NCI-H146 treated with DMSO at 0.1 percent for 48 hours (cell line): Measurements from ENCODE around the gene C22orf15.
"Not testable (repeated sequence)": the region's sequence is repeated elsewhere in the genome, so short reads cannot be mapped to it uniquely, and the experiment has no call there.

Experiments used
- DNase-seq: peaks from one replicate; lab custom pipeline; 2025; ENCODE audit not compliant: unreplicated experiment; lab: John Stamatoyannopoulos, UW

The C22orf15 gene, protein sequence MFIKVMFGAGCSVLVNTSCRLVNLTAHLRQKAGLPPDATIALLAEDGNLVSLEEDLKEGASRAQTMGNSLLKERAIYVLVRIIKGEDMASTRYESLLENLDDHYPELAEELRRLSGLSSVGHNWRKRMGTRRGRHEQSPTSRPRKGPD

DNA sequence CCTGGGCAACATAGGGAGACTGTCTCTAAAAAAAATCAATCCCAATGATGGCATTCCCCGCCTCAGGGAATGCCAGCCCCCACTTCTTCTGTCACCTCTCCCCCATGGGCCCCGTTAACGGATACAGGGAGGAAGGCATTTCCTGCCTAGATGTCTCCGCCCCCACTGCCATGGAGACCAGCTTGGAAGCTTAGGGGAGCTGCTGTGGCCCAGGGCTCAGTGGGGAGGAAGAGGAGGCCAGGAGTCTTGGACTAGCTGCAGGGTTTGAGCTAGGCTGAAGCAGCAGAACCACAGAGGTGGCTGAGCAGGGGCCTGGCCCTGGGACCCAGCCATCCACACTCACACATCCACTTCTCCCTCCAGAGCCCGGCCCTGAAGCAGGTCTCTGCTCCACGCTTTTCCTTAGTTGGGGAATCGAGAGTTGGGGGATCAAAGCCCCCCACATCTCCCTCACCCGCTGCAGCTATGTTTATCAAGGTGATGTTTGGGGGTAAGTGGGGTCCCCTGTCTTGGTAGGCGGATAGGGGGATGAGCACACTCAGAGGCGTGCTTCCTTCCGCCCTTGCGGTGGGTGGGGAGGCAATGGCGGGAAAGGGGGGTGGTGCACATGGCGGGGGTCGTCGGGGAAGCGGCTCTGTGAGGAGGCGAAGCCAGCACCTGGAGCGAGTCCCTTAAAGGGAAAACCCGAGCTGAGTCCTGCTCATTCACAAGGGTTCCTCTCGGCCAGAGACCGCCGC lies at the start of gene C22orf15:
Gene C22orf15 (plus strand): TSS at position 149 of the 737 bp plus-strand sequence. CDS start 317 bp downstream, at position 466.
- DNase-seq, result no peak

DNA sequence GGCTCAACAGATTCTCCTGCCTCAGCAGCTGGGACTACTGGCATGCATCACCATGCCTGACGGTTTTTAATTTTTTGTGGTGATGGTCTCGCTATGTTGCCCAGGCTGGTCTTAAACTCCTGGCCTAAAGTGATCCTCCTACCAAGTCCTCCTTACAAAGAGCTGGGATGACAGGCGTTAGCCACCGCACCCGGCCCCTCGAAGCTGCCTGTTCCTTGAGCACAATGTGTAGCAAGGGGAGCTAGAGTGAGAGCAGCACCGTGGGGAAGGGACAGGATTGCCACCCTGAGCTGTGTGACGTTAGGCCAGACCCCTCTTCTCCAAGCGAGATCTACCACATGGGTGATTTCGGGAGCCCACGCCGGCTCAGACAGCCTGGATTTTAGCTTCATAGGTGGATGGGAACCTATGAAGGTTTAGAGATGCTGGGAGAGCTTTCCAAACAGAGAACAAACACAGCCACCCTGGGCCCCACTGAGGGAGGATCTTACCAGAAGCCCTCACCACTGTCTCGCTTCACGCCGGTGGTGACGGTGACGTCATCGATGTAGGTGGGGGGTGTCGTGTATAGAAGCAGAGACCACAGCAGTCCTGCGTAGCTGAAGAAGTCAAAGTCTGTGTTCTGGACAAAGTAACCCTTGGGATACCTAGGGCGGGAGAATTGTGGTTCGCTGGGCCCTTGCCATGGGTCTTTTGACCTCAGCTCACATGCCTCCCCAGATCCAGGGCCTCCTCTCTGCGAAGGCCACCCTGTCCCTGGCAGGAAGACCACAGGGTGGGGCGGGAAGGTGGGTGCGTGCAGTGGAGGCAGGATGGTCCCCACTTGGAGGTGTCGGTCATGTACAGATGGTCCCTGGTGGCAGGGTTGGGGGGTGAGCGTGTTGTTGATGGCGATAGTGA lies 48.8 kb upstream of the C22orf15 start:
- DNase-seq, result no peak

DNA sequence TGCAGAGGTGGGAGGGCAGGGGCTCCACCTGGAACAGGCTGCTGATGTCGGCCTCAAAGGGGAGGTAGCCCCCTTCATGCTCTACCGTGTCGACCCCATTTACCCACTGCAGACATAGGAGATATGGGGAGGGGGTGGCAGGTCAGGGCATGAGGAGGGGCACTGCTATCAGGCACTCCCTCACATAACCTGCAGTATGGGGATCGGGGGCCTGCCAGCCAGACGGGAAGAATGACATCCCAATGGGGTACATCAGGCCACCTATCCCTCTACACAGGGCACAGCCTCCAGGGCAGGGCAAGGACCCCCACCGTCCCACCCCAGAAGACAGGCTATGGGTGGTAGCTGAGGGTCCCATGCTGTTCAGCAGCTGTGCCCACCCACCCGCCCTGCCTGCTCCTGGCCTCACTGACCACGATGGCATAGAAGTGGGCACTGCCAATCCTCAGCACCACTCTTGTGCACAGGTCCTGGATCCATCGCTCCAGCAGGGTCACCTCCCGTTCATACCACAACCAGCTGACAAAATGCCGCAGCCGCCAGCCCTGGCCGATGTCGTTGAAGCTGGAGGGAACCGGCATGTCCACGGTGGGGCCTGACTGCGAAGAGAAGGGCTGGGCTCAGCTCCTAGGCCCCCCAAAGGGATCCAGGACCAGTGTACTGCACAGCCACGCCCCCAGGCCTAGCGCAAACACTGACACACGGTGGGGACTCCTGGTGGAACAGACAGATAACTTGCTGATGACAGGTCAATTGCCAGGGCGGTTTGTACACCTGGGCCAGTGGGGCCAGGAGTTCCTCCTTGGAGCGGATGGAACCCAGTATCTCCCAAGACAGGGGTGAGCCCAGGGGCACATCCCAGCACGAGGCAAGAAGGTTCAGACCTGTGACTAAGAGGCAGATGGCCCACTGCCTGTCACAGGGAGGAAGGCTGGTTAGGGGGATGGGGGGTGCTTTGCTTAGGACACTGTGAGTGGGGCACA lies 47.9 kb upstream of the C22orf15 start:
- DNase-seq, result no peak

DNA sequence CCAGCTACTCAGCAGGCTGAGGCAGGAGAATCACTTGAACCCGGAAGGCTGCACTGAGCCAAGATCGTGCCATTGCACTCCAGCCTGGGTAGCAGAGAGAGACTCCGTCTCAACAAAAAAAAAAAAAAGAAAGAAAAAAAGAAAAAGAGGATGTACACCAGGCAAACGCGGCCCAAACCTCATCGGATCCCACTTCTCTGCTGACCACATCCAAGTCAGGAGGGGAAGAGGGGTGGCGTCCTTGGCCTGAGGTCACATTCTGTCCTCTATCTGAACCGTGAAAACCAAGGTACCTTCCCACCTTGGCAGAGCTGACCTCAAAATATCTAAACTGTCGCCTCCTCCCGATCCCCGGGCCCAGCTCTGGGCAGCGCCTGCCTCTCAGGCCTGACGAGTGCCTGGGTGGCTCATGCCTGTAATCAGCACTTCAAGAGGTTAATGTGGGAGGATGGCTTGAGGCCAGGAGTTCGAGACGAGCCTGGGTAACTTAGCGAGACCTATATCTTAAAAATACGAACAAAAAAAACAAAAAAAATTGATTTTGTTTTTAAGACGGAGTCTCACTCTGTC lies 46.9 kb upstream of the C22orf15 start:
- DNase-seq, result no peak

DNA sequence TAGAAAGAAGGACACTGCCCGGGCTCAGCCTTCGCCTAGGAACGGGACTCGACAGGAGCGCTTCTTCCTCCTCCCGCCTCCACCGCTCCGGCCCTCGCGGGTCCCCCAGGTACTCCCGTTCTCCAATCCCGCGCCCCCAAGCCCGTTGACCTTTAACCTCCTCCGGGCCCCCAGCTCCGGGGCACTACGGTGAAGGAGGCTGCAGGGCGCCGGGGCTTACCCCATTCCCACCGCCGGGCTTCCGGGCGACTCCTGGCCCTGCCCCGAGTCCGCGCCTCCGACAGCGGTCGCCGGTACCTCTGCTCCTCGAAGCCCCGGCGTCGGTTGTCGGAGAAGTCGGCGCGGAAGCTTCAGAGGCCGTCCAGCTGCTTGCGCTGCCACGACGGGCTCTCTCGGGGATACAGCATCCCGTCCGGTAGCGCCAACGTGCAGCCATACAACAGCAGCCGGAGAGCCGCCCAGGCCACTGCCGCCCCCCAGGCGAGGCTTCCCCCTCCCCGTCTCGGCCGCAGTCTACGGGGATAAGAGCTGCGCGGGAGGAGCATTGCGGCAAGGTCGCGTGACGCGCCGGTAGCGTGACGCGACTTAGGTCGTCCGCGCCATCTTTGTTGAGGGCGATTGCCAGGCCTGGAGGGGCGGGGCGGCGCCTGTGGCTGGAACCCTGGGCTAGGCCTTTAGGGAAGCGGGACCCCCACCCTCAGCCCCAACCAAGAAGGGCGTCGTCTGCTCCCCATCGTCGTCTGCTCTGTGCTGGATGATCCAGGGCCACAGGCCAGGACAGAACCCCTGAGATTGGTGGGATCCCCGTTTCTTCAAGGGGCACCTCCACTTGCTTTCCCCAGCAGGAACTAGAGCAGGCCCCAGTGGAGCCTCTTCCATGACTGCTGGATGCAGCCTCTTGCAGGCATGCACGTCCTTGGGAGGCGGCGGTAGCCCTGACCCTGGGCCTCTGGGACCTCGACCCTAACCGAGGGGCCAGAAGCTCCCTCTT lies 45.7 kb upstream of the C22orf15 start:
- DNase-seq, result peak; percentile 43

DNA sequence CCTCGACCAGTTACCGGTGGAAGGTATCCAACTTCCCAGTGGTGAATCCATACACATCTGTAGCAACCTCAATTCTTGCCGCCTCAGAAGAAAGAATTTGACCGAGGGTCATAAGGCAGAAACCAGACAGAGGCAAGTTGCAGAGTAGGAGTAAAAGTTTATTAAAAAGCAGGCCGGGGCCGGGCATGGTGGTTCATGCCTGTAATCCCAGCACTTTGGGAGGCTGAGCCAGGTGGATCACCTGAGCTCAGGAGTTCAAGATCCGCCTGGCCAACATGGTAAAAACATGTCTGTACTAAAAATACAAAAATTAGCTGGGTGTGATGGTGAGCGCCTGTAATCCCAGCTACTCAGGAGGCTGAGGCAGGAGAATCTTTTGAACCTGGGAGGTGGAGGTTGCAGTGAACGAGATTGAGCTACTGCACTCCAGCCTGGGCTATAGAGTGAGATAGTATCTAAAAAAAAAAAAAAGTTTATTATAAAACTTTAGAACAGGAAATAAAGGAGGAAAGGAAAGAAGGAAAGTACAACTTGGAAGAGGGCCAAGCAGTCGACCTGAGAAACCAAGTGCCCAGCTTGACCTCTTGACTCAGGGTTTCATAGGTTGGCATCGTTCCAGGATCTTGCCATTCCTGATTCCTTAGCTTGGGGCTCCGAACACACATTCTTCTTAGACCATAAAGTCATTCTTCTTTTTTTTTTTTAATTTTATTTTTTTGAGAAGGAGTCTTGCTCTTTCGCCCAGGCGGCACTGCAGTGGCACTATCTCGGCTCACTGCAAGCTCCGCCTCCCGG lies 44.2 kb upstream of the C22orf15 start:
- no peak for DNase-seq

DNA sequence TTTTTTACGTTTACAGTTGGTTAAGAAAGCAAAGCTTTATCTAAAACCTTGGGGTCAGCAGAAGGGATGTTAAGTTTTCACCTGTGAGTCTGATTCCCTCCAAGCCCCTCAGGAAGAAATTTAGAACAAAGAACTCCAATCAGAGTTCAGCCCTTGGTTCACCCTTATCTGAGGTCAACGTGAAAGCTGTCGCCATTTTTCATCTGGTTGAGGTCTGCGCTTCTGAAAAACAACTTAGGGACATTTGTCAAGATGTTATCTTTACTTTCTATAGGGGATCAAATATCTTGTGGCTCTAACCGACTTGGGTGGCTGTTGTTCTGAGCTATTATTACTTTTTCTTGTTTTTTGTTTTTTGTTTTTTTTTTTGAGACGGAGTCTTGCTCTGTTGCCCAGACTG lies 41.9 kb upstream of the C22orf15 start:
- DNase-seq, result no peak

DNA sequence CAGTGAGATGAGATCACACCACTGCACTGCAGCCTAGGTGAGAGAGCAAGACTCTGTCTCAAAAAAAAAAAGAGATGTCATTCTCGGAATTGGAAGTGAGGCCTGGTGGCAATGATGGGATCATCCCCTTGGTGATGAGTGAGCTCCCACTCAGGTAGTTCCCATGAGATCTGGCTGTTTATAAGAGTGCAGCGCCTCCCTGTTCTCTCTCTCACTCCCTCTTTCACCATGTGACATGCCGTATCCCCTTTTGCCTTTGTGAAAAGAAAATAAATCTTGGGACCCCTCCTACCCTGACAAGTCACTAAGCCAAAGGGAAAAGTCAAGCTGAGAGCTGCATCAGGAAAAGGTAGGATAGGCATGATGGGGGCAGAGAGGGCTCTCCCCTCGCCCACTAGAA lies 40.6 kb upstream of the C22orf15 start:
- DNase-seq, result no peak

DNA sequence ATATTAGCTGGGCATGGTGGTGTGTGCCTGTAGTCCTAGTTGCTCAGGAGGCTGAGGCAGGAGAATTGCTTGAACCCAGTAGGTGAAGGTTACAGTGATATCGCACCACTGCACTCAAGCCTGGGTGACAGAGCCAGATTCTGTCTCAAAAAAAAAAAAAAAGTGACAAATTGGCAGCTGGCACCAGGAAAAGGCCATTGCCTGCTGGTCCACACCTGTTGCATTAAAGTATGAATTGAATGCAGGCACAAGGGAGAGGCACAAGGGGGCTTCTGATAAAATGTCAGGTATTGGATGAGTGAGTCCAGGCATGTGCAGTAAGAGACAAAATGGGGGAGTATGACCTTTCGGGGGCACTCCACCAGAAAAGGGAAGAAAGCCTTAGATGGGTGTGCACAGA lies 40.1 kb upstream of the C22orf15 start:
- no peak for DNase-seq

DNA sequence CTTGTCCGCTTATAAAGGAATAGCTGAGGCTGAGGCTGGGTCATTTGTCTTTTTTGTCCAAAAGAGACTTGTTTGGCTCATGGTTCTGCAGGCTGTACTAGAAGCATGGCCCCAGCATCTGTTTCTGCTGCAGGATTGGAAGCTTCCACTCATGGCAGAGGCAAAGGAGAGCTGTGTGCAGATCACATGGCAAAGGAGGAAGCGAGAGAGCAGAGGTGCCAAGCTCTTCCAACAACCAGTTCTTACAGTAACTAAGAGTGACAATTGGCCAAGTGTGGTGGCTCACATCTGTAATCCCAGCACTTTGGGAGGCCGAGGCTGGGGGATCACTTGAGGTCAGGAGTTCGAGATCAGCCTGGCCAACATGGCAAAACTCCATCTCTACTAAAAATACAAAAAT lies 34.7 kb upstream of the C22orf15 start:
- not testable (repeated sequence) for DNase-seq

DNA sequence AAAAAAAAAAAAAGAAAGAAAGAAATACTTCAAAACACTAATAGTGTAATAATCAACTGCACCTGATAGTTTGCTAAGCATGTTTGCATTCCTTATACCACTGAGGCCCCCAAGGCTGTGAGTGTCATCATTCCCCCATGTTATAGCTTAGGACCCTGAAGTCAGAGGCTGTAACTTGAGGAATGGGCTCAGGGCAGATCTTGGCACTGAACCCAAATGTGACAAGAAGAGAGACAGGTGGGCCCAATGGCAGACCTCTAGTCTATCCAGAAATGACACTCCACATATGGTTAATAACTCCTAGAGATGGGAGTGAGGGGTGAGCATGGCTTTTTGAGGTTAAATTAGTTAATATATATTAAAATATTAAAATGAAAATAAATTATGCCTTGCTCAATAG lies 25.1 kb upstream of the C22orf15 start:
- DNase-seq, result no peak

DNA sequence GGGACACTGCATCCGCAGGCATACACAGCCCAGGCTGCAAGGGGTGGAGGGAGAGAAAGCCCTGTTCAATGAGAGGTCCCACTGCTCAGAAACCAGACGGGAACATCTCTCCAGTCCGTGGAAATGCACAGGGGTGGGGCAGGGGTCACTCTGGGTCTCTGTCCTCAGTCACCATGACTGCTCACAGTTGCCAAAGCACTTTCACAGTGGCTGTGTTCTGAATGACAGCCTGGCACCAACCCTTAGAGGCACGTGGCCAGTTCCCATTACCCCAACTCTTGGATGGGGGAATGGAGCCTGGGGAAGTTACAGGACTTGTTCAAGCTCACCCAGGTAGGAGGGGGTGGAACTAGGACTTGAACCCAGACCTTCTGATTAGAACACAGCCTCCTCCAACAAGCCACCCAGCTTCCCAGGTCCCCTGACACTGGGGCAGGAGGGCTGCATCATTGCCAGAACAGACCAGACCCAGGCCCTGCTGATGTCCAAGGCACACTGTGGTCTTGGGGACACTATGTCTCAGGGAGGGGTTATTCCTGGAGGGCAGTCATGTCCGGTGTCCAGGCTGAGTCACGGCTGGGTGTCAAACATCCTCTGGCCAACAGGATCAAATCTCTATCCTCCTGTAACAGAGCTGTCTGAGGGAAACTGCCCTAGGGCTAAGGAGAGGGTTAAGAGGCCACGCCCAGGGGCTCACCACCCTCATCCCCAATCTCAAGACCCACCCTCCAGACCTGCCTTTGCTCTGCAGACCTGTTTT lies 20.1 kb upstream of the C22orf15 start:
- no peak for DNase-seq

DNA sequence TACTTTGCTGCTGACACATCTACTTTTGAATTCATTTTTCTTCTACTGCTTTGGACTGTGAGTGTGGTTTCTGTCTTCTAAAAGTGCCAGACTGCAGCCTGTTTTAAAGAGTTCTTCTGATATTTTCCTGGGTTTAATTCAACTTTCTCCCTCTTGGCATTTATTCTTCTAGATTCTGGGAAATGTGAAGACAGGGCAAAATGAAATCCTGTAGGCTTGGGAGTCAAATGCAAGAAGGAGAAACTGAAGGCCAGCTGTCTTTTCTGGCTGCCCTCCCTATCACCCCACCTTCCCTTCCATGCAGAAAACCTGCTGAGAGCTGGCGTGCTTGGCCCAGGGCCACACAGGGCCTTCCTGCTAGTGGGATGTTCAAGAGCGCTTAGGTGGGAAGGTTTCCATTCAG lies 19.5 kb upstream of the C22orf15 start:
- DNase-seq, result no peak

DNA sequence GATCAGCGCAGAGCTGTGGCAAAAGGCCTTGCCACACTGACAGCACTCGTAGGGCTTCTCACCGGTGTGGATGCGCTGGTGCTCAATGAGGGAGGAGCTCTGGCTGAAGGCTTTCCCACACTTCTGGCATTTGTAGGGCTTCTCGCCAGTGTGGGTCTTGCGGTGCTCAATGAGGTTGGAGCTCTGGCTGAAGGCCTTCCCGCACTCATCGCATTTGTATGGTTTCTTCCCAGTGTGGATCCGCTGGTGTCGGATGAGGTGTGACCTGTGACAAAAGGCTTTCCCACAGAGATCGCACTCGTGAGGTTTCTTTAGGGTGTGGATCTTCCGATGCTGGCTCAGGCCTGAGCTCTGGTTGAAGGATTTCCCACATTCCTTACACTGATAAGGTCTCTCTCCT lies 18.8 kb upstream of the C22orf15 start:
- DNase-seq, result no peak

DNA sequence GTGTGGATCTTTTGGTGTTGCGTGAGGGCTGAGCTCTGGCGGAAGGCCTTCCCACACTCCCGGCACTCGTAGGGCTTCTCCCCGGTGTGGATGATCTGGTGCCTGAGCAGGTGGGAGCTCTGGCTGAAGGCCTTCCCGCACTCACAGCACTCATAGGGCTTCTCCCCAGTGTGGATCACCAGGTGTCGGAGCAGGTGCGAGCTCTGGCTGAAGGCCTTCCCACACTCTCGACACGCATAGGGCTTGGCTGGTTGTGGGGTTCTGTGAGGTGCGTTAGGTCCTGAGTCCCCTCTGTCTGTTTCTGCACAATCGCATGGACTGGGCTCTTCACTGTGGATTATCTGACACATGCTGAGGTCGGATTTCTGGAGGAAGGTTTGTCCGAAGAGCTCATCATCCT lies 18.3 kb upstream of the C22orf15 start:
- DNase-seq, result no peak

DNA sequence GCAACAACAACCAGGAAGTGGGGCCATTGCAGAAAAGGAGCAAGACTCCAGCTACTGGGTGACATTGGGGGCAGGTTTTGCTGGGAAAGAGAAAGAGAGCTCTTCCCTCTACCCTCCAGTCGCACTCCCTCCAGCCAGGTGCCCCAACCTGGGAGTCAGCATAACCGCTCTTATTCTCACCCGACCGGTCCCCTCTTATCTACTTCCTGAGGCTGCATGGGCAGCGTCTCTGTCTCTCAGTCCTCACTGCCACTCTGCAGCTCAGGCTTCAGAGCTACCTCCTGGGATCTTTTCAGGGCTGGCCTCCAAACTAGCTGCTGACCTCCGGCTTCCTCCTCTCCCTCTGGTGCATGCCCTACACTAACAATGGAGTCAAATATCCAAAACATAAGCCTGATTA lies 17.0 kb upstream of the C22orf15 start:
- no peak for DNase-seq

DNA sequence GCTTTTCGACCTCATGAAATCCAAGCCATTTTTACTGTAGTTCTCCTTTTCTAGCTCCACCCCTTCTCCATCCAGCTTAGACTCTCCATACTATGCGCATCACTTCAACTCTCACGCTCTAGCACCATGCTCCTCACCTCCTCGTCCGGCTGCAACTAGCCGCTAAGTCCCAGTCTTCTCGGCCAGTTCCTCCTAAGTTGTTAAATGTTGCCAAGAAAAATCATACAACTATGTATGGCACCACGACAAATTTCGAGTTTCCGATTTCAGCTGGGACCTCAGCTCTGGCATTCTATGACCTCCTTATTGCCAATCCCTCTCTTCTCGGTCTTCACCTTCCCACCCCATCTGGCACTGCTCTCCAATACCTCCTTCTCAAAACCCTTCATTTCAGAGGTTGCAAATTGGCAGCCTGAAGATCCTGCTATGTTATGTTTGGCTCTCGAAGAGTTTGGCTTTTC lies 12.9 kb upstream of the C22orf15 start:
- DNase-seq, result no peak

DNA sequence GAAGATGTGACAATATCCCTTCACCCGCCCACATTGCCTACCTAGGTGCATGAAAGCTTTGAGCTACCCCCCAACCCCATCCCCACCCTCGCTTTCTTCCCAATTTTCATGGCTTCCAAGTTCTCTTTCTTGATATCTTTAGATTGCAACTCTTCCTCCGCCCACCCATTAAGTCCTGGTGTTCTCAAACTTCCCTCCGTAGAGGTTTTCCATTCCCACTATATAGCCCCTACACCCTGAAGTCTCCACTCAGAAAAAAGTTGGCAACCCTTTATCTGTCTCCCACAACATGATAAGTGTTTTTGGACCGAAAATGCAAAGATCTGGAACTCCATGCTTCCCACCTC lies 12.4 kb upstream of the C22orf15 start:
- no peak for DNase-seq
